ENCODE results near the gene GPATCH2L.

GRCh38 chr14:76194327-76194726, 42.6 kb downstream of the GPATCH2L start:
- TF ChIP-seq EP300 (IDR thresholded peaks at IDR 0.05) (no peak), POLR2A (IDR thresholded peaks at IDR 0.05) (no peak), POLR2AphosphoS5 (IDR thresholded peaks at IDR 0.05) (no peak)
- TF ChIP-seq, protein P1, sequence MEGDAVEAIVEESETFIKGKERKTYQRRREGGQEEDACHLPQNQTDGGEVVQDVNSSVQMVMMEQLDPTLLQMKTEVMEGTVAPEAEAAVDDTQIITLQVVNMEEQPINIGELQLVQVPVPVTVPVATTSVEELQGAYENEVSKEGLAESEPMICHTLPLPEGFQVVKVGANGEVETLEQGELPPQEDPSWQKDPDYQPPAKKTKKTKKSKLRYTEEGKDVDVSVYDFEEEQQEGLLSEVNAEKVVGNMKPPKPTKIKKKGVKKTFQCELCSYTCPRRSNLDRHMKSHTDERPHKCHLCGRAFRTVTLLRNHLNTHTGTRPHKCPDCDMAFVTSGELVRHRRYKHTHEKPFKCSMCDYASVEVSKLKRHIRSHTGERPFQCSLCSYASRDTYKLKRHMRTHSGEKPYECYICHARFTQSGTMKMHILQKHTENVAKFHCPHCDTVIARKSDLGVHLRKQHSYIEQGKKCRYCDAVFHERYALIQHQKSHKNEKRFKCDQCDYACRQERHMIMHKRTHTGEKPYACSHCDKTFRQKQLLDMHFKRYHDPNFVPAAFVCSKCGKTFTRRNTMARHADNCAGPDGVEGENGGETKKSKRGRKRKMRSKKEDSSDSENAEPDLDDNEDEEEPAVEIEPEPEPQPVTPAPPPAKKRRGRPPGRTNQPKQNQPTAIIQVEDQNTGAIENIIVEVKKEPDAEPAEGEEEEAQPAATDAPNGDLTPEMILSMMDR (IDR thresholded peaks at IDR 0.05), result no peak

Data from stomach (tissue), 4 donors.